ENCODE results near the gene CHST2.

CHST2 gene

GRCh38 chr3:143122089-143122430 is 2.5 kb downstream of the CHST2 start:
- no peak overlapping the region for H2AFZ ChIP-seq (ENCODE audit: low read depth, low read length)
- H3K79me2 ChIP-seq (ENCODE audit: insufficient read depth, low read length) = peaks cover 91% of the 10 kb centered on the region
- H3K27me3 ChIP-seq (ENCODE audit: insufficient read depth, low read length, poor library complexity) = no peaks in the 10 kb centered on the region
- DNase-seq (peak; percentile 49), ATAC-seq (ENCODE audit: insufficient read depth, low read depth) (no peak)
- H4K20me1 ChIP-seq (ENCODE audit: insufficient read depth, low read length) = peaks cover 17% of the 10 kb centered on the region
- peak overlapping the region; percentile 82 for H3K4me2 ChIP-seq (ENCODE audit: insufficient read depth, low read length)
- peaks cover 71% of the 10 kb centered on the region for H3K4me1 ChIP-seq (ENCODE audit: insufficient read depth, low read length)
- H3K9ac ChIP-seq (ENCODE audit: low read depth, low read length) = peak overlapping the region; percentile 95
- H3K36me3 ChIP-seq (ENCODE audit: insufficient read depth, low read length) = peaks cover 67% of the 10 kb centered on the region
- H3K9me3 ChIP-seq (ENCODE audit: insufficient read depth, low read length, severe bottlenecking) = no peaks in the 10 kb centered on the region
- no peak for TF ChIP-seq EZH2 (IDR thresholded peaks at IDR 0.05; ENCODE audit: borderline replicate concordance, low read depth, low read length, severe bottlenecking)
- TF ChIP-seq CTCF (IDR thresholded peaks at IDR 0.05; ENCODE audit: borderline replicate concordance, extremely low read depth, low read length, poor library complexity, severe bottlenecking) = no peak
- peak overlapping the region; percentile 87 to 91; a peak in 3 of 4 replicates for H3K4me3 ChIP-seq (ENCODE audit: low read depth in 1 of 2, low read length in 2 of 2)
- peak overlapping the region; percentile 90 for H3K27ac ChIP-seq (ENCODE audit: low read length)

- Histone ChIP-seq H3K9ac (ENCODE audit: low read depth, low read length) (peak overlapping the region; percentile 95), H3K4me1 (ENCODE audit: insufficient read depth, low read length) (peaks cover 78% of the 10 kb centered on the region), H3K4me2 (ENCODE audit: insufficient read depth, low read length) (peak overlapping the region; percentile 82), H2AFZ (ENCODE audit: low read depth, low read length) (no peak overlapping the region), H4K20me1 (ENCODE audit: insufficient read depth, low read length) (peaks cover 17% of the 10 kb centered on the region), H3K4me3 (ENCODE audit: low read depth in 1 of 2, low read length in 2 of 2) (peak overlapping the region; percentile 87 to 91; a peak in 3 of 4 replicates), H3K79me2 (ENCODE audit: insufficient read depth, low read length) (peaks cover 98% of the 10 kb centered on the region), H3K27me3 (ENCODE audit: insufficient read depth, low read length, poor library complexity) (no peaks in the 10 kb centered on the region), H3K36me3 (ENCODE audit: insufficient read depth, low read length) (peaks cover 74% of the 10 kb centered on the region), H3K9me3 (ENCODE audit: insufficient read depth, low read length, severe bottlenecking) (no peaks in the 10 kb centered on the region), H3K27ac (ENCODE audit: low read length) (peak overlapping the region; percentile 90)
- ATAC-seq (ENCODE audit: insufficient read depth, low read depth) = no peak
- peak; percentile 43 for DNase-seq
- TF ChIP-seq EZH2 (IDR thresholded peaks at IDR 0.05; ENCODE audit: borderline replicate concordance, low read depth, low read length, severe bottlenecking) (no peak), CTCF (IDR thresholded peaks at IDR 0.05; ENCODE audit: borderline replicate concordance, extremely low read depth, low read length, poor library complexity, severe bottlenecking) (no peak)
Measured at GRCh38 chr3:143122608-143123352, 3.2 kb downstream of the CHST2 start.

- DNase-seq (peak; percentile 29), ATAC-seq (ENCODE audit: insufficient read depth, low read depth) (no peak)
- peak overlapping the region; percentile 95 for H3K9ac ChIP-seq (ENCODE audit: low read depth, low read length)
- peaks cover 81% of the 10 kb centered on the region for H3K36me3 ChIP-seq (ENCODE audit: insufficient read depth, low read length)
- H3K27ac ChIP-seq (ENCODE audit: low read length) = peak overlapping the region; percentile 90
- H3K4me3 ChIP-seq (ENCODE audit: low read depth in 1 of 2, low read length in 2 of 2) = peak overlapping the region; percentile 87 to 91
- H3K4me2 ChIP-seq (ENCODE audit: insufficient read depth, low read length) = peak overlapping the region; percentile 82
- H3K79me2 ChIP-seq (ENCODE audit: insufficient read depth, low read length) = peaks cover 98% of the 10 kb centered on the region
- peaks cover 73% of the 10 kb centered on the region for H3K4me1 ChIP-seq (ENCODE audit: insufficient read depth, low read length)
- H3K9me3 ChIP-seq (ENCODE audit: insufficient read depth, low read length, severe bottlenecking) = no peaks in the 10 kb centered on the region
- no peaks in the 10 kb centered on the region for H3K27me3 ChIP-seq (ENCODE audit: insufficient read depth, low read length, poor library complexity)
- H2AFZ ChIP-seq (ENCODE audit: low read depth, low read length) = no peak overlapping the region
- H4K20me1 ChIP-seq (ENCODE audit: insufficient read depth, low read length) = peaks cover 17% of the 10 kb centered on the region
- TF ChIP-seq EZH2 (IDR thresholded peaks at IDR 0.05; ENCODE audit: borderline replicate concordance, low read depth, low read length, severe bottlenecking) = no peak
- no peak for TF ChIP-seq CTCF (IDR thresholded peaks at IDR 0.05; ENCODE audit: borderline replicate concordance, extremely low read depth, low read length, poor library complexity, severe bottlenecking)
Measured at GRCh38 chr3:143123353-143123984, 3.9 kb downstream of the CHST2 start.

Data from DND-41 (cell line).